ENCODE measurements around the gene C1QA.

DNA sequence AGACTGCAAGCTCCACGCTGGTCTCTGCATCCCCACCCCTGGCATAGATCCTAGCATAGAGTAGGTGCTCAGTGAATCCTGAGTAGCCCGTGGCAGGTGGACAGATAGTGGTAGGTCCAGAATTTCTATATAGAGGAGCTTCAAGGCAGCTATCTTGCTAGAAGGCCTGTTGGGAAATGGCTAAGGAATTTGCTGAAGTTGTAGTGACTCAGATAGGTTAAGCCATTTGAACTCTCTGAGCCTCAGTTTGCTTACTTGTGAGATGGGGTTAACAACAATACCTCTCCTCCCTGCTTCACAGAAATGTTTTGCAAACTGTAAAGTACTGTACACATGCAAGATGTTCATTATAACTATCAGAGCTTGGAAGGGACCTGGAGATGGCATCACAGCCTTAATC, 50.8 kb downstream of the C1QA start:
- TF ChIP-seq POLR2A (IDR thresholded peaks at IDR 0.05) (no peak), POLR2AphosphoS5 (IDR thresholded peaks at IDR 0.05) (no peak), CTCF (IDR thresholded peaks at IDR 0.05) (no peak)
